Mucosa of stomach (tissue), 1 donor: ENCODE measurements around the gene PTAFR.

Experiments used
- H3K27me3 ChIP-seq: one replicate; pipeline ENCODE4 v1.7.0; 2013; ENCODE audit warnings: mild to moderate bottlenecking, low read length; ENCODE audit not compliant: control insufficient read depth, insufficient read depth
- H3K36me3 ChIP-seq: one replicate; pipeline ENCODE4 v1.7.0; 2013; ENCODE audit warnings: low read length; ENCODE audit not compliant: control insufficient read depth, insufficient read depth
- H3K4me1 ChIP-seq: one replicate; pipeline ENCODE4 v1.7.0; 2013; ENCODE audit warnings: mild to moderate bottlenecking, low read length; ENCODE audit not compliant: control insufficient read depth, insufficient read depth
- H3K4me3 ChIP-seq: one replicate; pipeline ENCODE4 v1.7.0; 2013; ENCODE audit warnings: low read length
- H3K9ac ChIP-seq: one replicate; pipeline ENCODE4 v1.7.0; 2013; ENCODE audit warnings: mild to moderate bottlenecking, low read length, moderate library complexity
- H3K9me3 ChIP-seq: one replicate; pipeline ENCODE4 v1.7.0; 2013; ENCODE audit warnings: mild to moderate bottlenecking, low read length, moderate library complexity; ENCODE audit not compliant: control insufficient read depth
- donor health status: Pancreatic carcinoma.

Gene PTAFR

GRCh38 chr1:28119556-28119955, 56.9 kb downstream of the PTAFR start:
- Histone ChIP-seq H3K27me3 (no peaks in the 10 kb centered on the region), H3K4me1 (no peaks in the 10 kb centered on the region), H3K36me3 (no peaks in the 10 kb centered on the region), H3K9me3 (no peaks in the 10 kb centered on the region), H3K4me3 (no peak overlapping the region), H3K9ac (no peak overlapping the region)

GRCh38 chr1:28118640-28119307, 57.7 kb downstream of the PTAFR start:
- H3K36me3 ChIP-seq: no peaks in the 10 kb centered on the region
- no peak overlapping the region for H3K9ac ChIP-seq
- H3K27me3 ChIP-seq: no peaks in the 10 kb centered on the region
- no peak overlapping the region for H3K4me3 ChIP-seq
- no peaks in the 10 kb centered on the region for H3K4me1 ChIP-seq
- H3K9me3 ChIP-seq: no peaks in the 10 kb centered on the region

GRCh38 chr1:28115267-28115666, 61.2 kb downstream of the PTAFR start:
- Histone ChIP-seq H3K36me3 (no peaks in the 10 kb centered on the region), H3K9ac (no peak overlapping the region), H3K9me3 (no peaks in the 10 kb centered on the region), H3K4me1 (no peaks in the 10 kb centered on the region), H3K4me3 (no peak overlapping the region), H3K27me3 (no peaks in the 10 kb centered on the region)

- H3K9ac ChIP-seq: no peak overlapping the region
- H3K36me3 ChIP-seq: no peaks in the 10 kb centered on the region
- H3K27me3 ChIP-seq: no peaks in the 10 kb centered on the region
- no peaks in the 10 kb centered on the region for H3K9me3 ChIP-seq
- H3K4me1 ChIP-seq: no peaks in the 10 kb centered on the region
- H3K4me3 ChIP-seq: no peak overlapping the region
Measured at GRCh38 chr1:28114844-28115243, 61.6 kb downstream of the PTAFR start.

GRCh38 chr1:28113242-28113572, 63.3 kb downstream of the PTAFR start:
- no peaks in the 10 kb centered on the region for H3K4me1 ChIP-seq

GRCh38 chr1:28112388-28113241, 63.9 kb downstream of the PTAFR start:
- no peaks in the 10 kb centered on the region for H3K9me3 ChIP-seq
- H3K27me3 ChIP-seq: no peaks in the 10 kb centered on the region
- H3K4me1 ChIP-seq: no peaks in the 10 kb centered on the region
- H3K36me3 ChIP-seq: no peaks in the 10 kb centered on the region
- no peak overlapping the region for H3K9ac ChIP-seq
- no peak overlapping the region for H3K4me3 ChIP-seq

More at GRCh38 chr1:28113242-28113572, 63.3 kb downstream of the PTAFR start:
- Histone ChIP-seq H3K9ac (no peak overlapping the region), H3K9me3 (no peaks in the 10 kb centered on the region), H3K27me3 (no peaks in the 10 kb centered on the region), H3K4me3 (no peak overlapping the region), H3K36me3 (no peaks in the 10 kb centered on the region)

GRCh38 chr1:28111157-28111556, 65.3 kb downstream of the PTAFR start:
- Histone ChIP-seq H3K9me3 (no peaks in the 10 kb centered on the region), H3K27me3 (no peaks in the 10 kb centered on the region), H3K36me3 (no peaks in the 10 kb centered on the region), H3K4me3 (no peak overlapping the region), H3K9ac (no peak overlapping the region), H3K4me1 (no peaks in the 10 kb centered on the region)

GRCh38 chr1:28110555-28110954, 65.9 kb downstream of the PTAFR start:
- Histone ChIP-seq H3K4me1 (no peaks in the 10 kb centered on the region), H3K4me3 (no peak overlapping the region), H3K27me3 (no peaks in the 10 kb centered on the region), H3K36me3 (no peaks in the 10 kb centered on the region), H3K9ac (no peak overlapping the region), H3K9me3 (no peaks in the 10 kb centered on the region)

- Histone ChIP-seq H3K36me3 (no peaks in the 10 kb centered on the region), H3K4me3 (no peak overlapping the region), H3K9ac (no peak overlapping the region), H3K9me3 (no peaks in the 10 kb centered on the region), H3K27me3 (no peaks in the 10 kb centered on the region), H3K4me1 (peaks cover 6% of the 10 kb centered on the region)
Measured at GRCh38 chr1:28109639-28110038, 66.9 kb downstream of the PTAFR start.

- Histone ChIP-seq H3K27me3 (no peaks in the 10 kb centered on the region), H3K9me3 (no peaks in the 10 kb centered on the region), H3K4me1 (peaks cover 11% of the 10 kb centered on the region)
Measured at GRCh38 chr1:28108001-28108400, 68.5 kb downstream of the PTAFR start.

GRCh38 chr1:28104866-28105467, 71.5 kb downstream of the PTAFR start:
- peak overlapping the region; percentile 72 for H3K9ac ChIP-seq
- no peaks in the 10 kb centered on the region for H3K9me3 ChIP-seq
- H3K4me1 ChIP-seq: peaks cover 11% of the 10 kb centered on the region
- H3K27me3 ChIP-seq: no peaks in the 10 kb centered on the region
- H3K4me3 ChIP-seq: peak overlapping the region; percentile 25
- no peaks in the 10 kb centered on the region for H3K36me3 ChIP-seq

More at GRCh38 chr1:28108001-28108400, 68.5 kb downstream of the PTAFR start:
- Histone ChIP-seq H3K9ac (no peak overlapping the region), H3K36me3 (no peaks in the 10 kb centered on the region), H3K4me3 (no peak overlapping the region)

- Histone ChIP-seq H3K27me3 (no peaks in the 10 kb centered on the region), H3K4me3 (no peak overlapping the region), H3K4me1 (peaks cover 11% of the 10 kb centered on the region), H3K9me3 (no peaks in the 10 kb centered on the region), H3K36me3 (no peaks in the 10 kb centered on the region), H3K9ac (no peak overlapping the region)
Measured at GRCh38 chr1:28102189-28102588, 74.3 kb downstream of the PTAFR start.
